H1 (cell line): ENCODE data around the gene FLRT1. TPM values are rescaled to one million over a fixed set of nuclear protein-coding genes. Genes with fewer than 3 reads are reported as not detected.

Source experiments
- KDM5A ChIP-seq: fragments of 200-600 bp; IDR thresholded peaks from 2 replicates; pipeline ENCODE4 v1.7.1; 2012; ENCODE audit warnings: mild to moderate bottlenecking, low read length, inconsistent platforms, mixed read lengths
- NANOG ChIP-seq: IDR thresholded peaks from 2 replicates; pipeline ENCODE4 v1.6.1; 2011; ENCODE audit warnings: low read length, low read depth, mild to moderate bottlenecking, inconsistent platforms; ENCODE audit not compliant: insufficient read depth, poor library complexity, severe bottlenecking
- polyA plus RNA-seq, 7 experiments: library from polyadenylated mRNA; depleted of rRNA in 3 of 7; stranded (reverse) in 5 of 7; unstranded in 2 of 7; fragments of >200 nt in 5 of 7; fragments of 200-250 nt in 2 of 7; gene quantifications; 1 replicate in 5 of 7; 2 replicates in 1 of 7; 4 replicates in 1 of 7; pipeline versions ENCODE4 v1.2.1 to v1.2.3, GENCODE V29; 2011 to 2013; ENCODE audit warnings: missing spikeins in 2 of 7, mixed read lengths in 2 of 7
- total RNA-seq: library from RNA; stranded (reverse); fragmentation: NEBNext Ultra II Directional; extraction: Animal tissue kit (Norgen Biotek cat#: 25700); gene quantifications from 2 replicates; pipeline ENCODE4 v1.2.1, GENCODE V29; 2021
- TF ChIP-seq, protein P1 (sequence below): fragments of 300-600 bp; sonication (generic); IDR thresholded peaks from 2 replicates; pipeline ENCODE4 v1.7.1; 2012; ENCODE audit warnings: low read length, moderate library complexity, mild to moderate bottlenecking, inconsistent platforms; ENCODE audit not compliant: insufficient replicate concordance

FLRT1 gene
- total and polyA plus RNA-seq, 2 of the 8 experiments (the other 6 are each of a cell fraction or from before 2014, with no cell fraction given) = 0.14 to 0.28 TPM

DNA sequence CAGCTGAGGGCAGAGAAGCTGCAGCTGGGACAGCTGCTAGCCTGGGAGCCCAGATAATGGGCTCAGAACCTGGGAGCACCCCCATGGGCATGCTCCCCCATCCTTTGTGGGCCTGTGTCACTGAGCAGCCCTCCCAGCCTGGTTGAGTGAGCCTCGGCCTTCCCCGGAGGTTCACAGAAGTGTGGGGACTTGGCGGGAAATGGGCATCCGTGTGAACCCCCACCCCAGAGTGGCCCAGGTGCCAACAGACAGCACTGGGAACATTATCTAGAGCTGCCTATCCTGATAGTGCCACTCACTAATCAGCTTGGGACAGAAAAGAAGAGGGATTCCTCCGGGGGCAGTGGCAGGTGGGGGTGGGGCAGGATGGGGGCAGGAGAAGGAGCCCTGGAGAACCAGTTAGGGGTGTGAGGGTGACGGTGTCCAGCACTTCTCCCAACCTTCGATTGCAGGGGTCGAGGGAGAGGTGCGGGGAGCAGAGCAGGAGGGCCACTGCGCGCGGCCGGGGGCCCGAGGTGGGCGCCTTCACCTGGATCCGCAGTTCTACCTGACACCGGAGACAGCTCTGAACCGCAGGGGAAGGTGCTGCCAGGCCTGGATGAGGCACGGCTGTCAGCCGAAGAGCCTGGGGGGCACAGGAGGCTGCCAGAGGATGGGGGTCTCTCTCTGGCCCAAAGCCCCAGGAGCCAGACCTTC is 33.1 kb downstream of the FLRT1 start (continued):
- TF ChIP-seq, protein P1, sequence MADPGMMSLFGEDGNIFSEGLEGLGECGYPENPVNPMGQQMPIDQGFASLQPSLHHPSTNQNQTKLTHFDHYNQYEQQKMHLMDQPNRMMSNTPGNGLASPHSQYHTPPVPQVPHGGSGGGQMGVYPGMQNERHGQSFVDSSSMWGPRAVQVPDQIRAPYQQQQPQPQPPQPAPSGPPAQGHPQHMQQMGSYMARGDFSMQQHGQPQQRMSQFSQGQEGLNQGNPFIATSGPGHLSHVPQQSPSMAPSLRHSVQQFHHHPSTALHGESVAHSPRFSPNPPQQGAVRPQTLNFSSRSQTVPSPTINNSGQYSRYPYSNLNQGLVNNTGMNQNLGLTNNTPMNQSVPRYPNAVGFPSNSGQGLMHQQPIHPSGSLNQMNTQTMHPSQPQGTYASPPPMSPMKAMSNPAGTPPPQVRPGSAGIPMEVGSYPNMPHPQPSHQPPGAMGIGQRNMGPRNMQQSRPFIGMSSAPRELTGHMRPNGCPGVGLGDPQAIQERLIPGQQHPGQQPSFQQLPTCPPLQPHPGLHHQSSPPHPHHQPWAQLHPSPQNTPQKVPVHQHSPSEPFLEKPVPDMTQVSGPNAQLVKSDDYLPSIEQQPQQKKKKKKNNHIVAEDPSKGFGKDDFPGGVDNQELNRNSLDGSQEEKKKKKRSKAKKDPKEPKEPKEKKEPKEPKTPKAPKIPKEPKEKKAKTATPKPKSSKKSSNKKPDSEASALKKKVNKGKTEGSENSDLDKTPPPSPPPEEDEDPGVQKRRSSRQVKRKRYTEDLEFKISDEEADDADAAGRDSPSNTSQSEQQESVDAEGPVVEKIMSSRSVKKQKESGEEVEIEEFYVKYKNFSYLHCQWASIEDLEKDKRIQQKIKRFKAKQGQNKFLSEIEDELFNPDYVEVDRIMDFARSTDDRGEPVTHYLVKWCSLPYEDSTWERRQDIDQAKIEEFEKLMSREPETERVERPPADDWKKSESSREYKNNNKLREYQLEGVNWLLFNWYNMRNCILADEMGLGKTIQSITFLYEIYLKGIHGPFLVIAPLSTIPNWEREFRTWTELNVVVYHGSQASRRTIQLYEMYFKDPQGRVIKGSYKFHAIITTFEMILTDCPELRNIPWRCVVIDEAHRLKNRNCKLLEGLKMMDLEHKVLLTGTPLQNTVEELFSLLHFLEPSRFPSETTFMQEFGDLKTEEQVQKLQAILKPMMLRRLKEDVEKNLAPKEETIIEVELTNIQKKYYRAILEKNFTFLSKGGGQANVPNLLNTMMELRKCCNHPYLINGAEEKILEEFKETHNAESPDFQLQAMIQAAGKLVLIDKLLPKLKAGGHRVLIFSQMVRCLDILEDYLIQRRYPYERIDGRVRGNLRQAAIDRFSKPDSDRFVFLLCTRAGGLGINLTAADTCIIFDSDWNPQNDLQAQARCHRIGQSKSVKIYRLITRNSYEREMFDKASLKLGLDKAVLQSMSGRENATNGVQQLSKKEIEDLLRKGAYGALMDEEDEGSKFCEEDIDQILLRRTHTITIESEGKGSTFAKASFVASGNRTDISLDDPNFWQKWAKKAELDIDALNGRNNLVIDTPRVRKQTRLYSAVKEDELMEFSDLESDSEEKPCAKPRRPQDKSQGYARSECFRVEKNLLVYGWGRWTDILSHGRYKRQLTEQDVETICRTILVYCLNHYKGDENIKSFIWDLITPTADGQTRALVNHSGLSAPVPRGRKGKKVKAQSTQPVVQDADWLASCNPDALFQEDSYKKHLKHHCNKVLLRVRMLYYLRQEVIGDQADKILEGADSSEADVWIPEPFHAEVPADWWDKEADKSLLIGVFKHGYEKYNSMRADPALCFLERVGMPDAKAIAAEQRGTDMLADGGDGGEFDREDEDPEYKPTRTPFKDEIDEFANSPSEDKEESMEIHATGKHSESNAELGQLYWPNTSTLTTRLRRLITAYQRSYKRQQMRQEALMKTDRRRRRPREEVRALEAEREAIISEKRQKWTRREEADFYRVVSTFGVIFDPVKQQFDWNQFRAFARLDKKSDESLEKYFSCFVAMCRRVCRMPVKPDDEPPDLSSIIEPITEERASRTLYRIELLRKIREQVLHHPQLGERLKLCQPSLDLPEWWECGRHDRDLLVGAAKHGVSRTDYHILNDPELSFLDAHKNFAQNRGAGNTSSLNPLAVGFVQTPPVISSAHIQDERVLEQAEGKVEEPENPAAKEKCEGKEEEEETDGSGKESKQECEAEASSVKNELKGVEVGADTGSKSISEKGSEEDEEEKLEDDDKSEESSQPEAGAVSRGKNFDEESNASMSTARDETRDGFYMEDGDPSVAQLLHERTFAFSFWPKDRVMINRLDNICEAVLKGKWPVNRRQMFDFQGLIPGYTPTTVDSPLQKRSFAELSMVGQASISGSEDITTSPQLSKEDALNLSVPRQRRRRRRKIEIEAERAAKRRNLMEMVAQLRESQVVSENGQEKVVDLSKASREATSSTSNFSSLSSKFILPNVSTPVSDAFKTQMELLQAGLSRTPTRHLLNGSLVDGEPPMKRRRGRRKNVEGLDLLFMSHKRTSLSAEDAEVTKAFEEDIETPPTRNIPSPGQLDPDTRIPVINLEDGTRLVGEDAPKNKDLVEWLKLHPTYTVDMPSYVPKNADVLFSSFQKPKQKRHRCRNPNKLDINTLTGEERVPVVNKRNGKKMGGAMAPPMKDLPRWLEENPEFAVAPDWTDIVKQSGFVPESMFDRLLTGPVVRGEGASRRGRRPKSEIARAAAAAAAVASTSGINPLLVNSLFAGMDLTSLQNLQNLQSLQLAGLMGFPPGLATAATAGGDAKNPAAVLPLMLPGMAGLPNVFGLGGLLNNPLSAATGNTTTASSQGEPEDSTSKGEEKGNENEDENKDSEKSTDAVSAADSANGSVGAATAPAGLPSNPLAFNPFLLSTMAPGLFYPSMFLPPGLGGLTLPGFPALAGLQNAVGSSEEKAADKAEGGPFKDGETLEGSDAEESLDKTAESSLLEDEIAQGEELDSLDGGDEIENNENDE = no peak
- no peak for TF ChIP-seq KDM5A
- no peak for TF ChIP-seq NANOG
